Effector CD4-positive, alpha-beta T cell (primary cell): ENCODE measurements around the gene DBT.
A peak's percentile ranks its signal among the peaks of the same experiment; 100 is the strongest.
"Not testable (repeated sequence)": the region's sequence is repeated elsewhere in the genome, so short reads cannot be mapped to it uniquely, and the experiment has no call there.

Experiments
- DNase-seq: peaks from one replicate; pipeline ENCODE4 v3.0.0-alpha.2; 2020
- total RNA-seq: gene quantifications from one replicate; lab custom pipeline; 2026; lab: John Stamatoyannopoulos, UW

DBT gene
- 23.1 reads per million, percentile 50 among the genes with 10 or more reads in this experiment for total RNA-seq

- DNase-seq: peak; percentile 90
These were observed at the start of gene DBT for GRCh38 chr1:100249537-100250257. Gene DBT (minus strand): TSS chr1:100249834. CDS start chr1:100249820, 14 bp downstream.

GRCh38 chr1:100298512-100298911, 48.9 kb upstream of the DBT start:
- DNase-seq: no peak

DNA sequence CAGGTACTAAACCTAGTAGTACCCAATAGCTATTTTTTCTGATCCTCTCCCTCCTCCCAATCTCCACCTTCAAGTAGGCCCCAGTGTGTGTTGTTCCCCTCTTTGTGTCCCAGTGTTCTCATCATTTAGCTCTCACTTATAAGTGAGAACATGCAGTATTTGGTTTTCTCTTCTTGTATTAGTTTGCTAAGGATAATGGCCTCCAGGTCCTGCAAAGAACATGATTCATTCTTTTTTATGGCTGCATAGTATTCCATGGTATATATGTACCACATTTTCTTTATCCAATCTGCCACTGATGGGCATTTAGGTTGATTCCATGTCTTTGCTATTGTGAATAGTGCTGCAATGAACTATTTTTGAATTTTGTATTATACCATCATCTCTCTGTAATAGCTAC, 47.4 kb upstream of the DBT start:
- DNase-seq: not testable (repeated sequence)

- no peak for DNase-seq
These were observed 46.5 kb upstream of the DBT start for GRCh38 chr1:100296140-100296539.

DNA sequence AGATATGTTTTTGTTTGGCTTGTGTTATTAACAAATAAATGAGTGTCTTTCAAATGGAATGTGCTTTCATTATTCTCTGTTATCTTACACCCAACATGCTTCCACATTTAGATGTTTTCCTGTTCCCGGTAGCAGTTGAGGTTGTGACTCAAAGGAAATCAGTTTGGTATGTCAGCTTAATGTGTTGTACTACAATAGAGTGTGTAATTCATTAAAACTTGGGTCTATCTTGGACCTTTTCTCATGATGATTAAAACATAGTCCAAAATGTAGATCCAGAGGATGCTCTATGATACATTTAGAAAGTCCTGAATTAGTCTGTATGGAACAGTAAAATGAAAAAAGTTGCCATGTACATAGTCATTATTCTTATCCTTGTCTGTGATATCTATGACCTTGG, 43.1 kb upstream of the DBT start:
- no peak for DNase-seq

- DNase-seq: no peak
These were observed 40.7 kb upstream of the DBT start for GRCh38 chr1:100290291-100290690.

- DNase-seq: no peak
These were observed 37.5 kb upstream of the DBT start for GRCh38 chr1:100287162-100287561.

DNA sequence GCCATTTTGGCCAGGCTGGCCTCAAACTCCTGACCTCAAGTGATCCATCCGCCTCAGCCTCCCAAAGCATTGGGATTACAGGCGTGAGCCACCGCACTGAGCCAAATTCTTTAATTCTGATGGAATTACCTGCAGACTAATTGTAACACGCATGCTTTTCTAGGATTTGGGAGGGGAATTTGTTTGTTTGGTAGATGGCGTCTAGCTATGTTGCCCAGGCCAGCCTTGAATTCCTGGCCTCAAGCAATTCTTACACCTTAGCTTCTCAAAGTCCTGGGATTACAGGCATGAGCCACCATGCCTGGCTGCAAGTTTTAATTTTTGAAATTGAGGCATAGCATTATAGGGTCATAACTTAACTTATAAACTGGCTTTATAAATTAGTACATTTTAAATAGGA, 35.0 kb upstream of the DBT start:
- no peak for DNase-seq

DNA sequence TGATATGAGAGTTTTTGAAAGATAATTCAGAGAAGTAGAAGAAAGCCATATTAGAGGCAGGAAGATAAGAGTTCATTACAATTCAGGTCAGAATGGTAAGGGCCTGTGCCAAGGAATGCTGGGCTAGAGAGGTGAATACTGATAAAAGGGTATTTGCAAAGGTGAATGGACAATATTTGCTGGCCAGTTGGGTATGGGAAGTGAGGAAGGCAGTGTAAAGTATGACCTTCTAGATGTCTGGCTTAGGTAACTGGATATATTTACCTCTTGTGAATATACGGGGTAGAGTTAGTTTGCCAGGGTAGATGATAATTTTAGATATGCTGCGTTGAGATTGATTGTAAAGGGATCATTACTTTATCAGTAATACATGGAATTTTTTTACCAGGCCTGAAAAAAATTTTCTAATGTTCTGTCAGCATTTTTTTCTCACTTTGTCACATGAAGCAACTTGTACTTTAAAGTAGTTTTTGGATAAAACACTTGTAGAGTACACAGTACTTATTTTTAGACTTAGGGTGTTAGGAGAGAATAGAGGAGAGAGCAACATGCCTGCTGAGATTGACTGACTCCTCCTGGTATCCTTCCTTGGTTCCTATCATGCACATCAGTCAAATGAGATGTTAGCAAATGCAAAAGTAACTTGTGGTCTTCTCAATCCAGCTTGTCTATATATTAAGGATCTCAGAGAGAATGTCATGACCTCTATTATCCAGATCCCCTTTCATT, 30.5 kb upstream of the DBT start:
- DNase-seq: no peak

DNA sequence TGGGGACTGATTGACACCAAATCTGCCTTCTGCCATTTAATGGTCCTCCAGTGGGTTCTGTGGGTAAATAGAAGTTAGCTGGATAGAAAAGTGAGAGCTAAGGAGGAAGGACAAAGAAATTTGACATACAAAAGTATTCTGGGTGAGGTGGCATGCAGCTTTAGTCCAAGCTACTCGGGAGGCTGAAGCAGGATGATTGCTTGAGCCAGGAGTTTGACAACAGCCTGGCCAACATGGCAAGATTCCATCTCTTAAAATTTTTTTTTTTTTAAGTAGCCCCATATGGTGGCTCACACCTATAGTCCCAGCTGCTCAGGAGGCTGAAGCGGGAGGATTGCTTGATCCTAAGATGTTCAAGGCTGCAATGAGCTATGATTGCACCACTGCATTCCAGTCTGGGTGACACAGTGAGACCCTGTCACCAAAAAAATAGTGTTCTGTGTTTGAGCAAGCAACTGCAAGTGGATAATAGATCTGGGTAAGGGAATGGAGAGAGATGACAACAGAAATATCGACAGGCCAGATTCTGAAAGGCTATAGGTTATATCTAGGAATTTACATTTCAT, 29.8 kb upstream of the DBT start:
- no peak for DNase-seq

GRCh38 chr1:100277866-100278265, 28.2 kb upstream of the DBT start:
- DNase-seq: no peak

- no peak for DNase-seq
These were observed 18.6 kb upstream of the DBT start for GRCh38 chr1:100268202-100268601.

DNA sequence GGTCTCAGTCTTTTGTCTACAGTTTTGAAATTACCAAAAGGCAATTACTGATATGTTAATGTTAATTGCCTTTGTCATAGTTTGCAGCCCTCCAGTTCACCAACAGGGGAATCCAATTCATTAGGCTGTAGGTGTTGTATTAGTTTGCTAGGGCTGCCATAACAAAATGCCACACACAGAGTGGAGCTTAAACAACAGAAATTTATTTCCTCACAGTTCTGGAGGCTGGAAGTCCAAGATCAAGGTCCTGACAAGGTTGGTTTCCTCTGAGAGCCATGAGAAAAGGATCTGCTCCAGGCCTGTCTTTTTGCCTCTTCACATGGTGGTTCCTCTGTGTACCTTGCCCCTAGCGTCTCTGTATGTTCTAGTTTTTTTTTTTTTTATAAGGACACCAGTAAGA, 17.6 kb upstream of the DBT start:
- DNase-seq: no peak

DNA sequence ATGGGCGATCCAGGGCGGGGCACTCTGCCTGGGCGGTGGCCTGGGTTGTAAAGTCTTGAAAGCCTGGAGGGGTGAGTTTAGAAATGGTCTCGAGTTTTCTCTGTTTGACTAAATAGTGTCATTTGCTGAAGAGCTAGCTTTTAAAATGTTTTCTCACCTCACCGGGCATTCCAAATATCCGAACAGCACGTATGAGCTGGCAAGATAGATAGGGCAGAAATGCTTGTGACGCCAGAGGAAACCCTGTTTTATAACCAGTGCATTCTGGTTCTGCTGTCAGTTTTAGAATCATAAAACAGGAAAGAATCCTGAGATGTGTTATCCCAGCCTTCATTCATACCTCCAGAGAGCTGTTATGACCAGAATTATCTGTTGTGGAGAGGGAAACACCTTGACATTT, 17.1 kb upstream of the DBT start:
- DNase-seq: no peak

DNA sequence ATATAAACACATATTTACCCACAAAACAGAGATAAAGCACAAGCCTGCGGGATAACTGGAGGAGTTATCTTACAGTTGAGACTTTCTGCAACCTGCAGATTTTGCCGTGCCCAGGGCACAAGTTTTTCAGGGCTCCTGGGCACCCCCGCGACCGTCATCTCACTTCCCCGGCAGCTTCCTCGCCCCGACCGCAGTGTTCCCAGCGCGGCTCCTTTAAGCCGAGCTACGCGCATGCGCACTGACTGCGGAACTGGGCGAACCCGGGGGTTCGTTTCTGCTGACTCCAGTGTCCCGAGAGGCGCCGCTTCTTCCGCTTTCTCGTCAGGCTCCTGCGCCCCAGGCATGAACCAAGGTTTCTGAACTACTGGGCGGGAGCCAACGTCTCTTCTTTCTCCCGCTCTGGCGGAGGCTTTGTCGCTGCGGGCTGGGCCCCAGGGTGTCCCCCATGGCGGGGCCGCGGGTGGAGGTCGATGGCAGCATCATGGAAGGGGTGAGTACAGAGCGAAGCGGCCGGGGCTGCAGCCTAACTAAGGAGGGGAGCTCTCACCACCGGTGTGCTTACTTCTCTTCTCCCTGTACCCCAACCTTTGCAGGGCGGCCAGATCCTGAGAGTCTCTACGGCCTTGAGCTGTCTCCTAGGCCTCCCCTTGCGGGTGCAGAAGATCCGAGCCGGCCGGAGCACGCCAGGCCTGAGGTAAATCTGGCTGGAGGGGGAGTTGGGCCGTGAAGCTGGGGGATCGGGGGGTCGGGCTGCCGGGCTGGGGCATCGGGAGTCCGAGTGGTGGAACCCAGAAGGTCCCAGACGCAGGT, 16.5 kb upstream of the DBT start, which contains the start of gene RTCA:
Gene RTCA (plus strand): TSS at position 286 of the 810 bp plus-strand sequence. CDS start 160 bp downstream, at position 446.
- peak; percentile 97 for DNase-seq

DNA sequence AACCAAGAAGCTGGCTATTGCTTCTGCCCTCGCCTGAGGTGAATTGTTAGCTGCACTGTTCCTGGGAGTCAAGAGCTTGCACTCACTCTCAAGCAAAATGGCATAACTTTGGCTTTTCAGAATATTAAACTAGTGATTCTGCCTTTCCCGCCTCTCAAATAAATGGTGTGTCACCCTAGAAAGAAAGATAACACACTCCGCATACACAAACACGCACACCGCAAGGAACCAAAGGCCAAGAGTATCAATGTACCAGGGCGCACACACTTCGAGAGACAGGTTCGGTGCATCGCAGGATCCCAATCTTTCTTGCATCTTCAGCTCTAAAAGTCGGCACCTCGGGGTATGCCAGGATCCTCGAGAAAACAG, 15.9 kb upstream of the DBT start:
- peak; percentile 7 for DNase-seq

GRCh38 chr1:100264081-100264480, 14.4 kb upstream of the DBT start:
- DNase-seq: not testable (repeated sequence)

- no peak for DNase-seq
These were observed 12.1 kb upstream of the DBT start for GRCh38 chr1:100261686-100262085.

DNA sequence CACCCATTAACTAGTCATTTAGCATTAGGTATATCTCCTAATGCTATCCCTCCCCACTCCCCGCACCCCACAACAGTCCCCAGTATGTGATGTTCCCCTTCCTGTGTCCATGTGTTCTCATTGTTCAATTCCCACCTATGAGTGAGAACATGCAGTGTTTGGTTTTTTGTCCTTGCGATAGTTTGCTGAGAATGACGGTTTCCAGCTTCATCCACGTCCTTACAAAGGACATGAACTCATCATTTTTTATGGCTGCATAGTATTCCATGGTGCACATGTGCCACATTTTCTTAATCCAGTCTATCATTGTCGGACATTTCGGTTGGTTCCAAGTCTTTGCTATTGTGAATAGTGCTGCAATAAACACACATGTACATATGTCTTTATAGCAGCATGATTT, 8.8 kb upstream of the DBT start:
- not testable (repeated sequence) for DNase-seq

DNA sequence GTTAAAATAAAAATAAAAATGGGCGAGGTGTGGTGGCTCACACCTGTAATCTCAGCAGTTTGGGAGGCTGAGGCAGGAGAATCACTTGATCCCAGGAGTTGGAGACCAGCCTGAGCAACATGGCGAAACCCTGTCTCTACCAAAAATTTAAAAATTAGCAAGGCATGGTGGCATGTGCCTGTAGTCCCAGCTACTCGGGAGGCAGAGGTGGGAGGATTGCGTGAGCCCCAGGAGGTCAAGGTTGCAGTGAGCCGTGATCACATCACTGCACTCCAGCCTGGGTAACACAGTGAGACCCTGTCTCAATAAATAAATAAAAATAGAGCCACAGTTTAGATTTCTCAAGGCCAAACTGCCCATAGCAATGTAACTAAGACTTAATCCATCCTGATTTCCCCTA, 6.6 kb upstream of the DBT start:
- not testable (repeated sequence) for DNase-seq

DNA sequence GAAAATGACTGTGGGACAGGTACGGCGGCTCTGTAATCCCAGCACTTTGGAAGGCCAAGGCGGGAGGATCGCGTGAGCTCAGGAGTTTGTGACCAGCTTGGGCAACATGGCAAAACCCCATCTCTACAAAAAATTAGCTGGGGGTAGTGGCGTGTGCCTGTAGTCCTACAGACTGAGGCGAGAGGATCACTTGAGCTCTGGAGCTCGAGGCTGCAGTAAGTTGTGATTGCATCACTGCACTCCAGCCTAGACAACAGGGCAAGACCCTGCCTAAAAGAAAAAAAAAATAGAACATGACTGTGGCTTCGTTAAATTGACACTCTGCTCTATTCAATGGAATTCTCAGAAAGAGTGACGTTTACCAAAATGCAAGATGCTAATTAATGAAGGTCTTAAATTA, 3.9 kb upstream of the DBT start:
- no peak for DNase-seq

- DNase-seq: no peak
These were observed 3.3 kb upstream of the DBT start for GRCh38 chr1:100252901-100253300.

DNA sequence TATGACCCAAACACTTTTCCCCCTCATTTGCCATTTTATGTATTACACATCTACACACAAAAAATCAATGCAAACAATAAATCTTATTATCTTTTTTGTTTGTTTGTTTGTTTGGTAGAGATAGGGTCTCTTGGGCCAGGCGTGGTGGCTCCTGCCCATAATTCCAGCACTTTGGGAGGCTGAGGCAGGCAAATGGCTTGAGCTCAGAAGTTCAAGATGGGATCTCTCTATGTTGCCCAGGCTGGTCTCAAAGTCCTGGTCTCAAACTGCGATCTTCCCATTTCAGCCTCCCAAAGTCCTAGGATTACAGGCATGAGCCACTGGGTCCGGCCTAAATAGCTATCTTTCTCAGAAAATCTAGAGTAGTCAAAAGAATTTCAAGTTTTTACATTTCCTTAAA, 1.2 kb upstream of the DBT start:
- no peak for DNase-seq
